ENCODE data around the gene ZNF334. TPM values are rescaled to one million over a fixed set of nuclear protein-coding genes. Genes with fewer than 3 reads are reported as not detected.

The ZNF334 gene
- polyA plus RNA-seq, 1 experiment: 0.93 TPM

GRCh38 chr20:46541229-46541935 is 28.0 kb upstream of the ZNF334 start:
- CTCF ChIA-PET: interaction anchor here (2.9 kb wide), 1 partner anchor 8 kb away, joined by 7 read pairs; the partner anchor contains the start of gene OCSTAMP
- POLR2A ChIA-PET: no interaction called here
- Histone ChIP-seq H3K4me3 (ENCODE audit: low read depth, low read length) (no peak overlapping the region), H3K36me3 (ENCODE audit: control insufficient read depth, insufficient read depth, low read length) (no peaks in the 10 kb centered on the region), H3K27me3 (ENCODE audit: control insufficient read depth, insufficient read depth, low read length) (peaks cover 5% of the 10 kb centered on the region)
- no peak for TF ChIP-seq CTCF (IDR thresholded peaks at IDR 0.05; ENCODE audit: insufficient read depth, low read depth, low read length)
- no peak for DNase-seq (ENCODE audit: low read depth)

GRCh38 chr20:46539113-46539512 is 25.8 kb upstream of the ZNF334 start:
- Histone ChIP-seq H3K4me3 (ENCODE audit: low read depth, low read length) (no peak overlapping the region), H3K36me3 (ENCODE audit: control insufficient read depth, insufficient read depth, low read length) (no peaks in the 10 kb centered on the region), H3K27me3 (ENCODE audit: control insufficient read depth, insufficient read depth, low read length) (peaks cover 5% of the 10 kb centered on the region)
- DNase-seq (ENCODE audit: low read depth): no peak
- POLR2A ChIA-PET: no interaction called here
- CTCF ChIA-PET: interaction anchor here (2.9 kb wide), 1 partner anchor 10 kb away, joined by 7 read pairs; the partner anchor contains the start of gene OCSTAMP
- no peak for TF ChIP-seq CTCF (IDR thresholded peaks at IDR 0.05; ENCODE audit: insufficient read depth, low read depth, low read length)

DNA sequence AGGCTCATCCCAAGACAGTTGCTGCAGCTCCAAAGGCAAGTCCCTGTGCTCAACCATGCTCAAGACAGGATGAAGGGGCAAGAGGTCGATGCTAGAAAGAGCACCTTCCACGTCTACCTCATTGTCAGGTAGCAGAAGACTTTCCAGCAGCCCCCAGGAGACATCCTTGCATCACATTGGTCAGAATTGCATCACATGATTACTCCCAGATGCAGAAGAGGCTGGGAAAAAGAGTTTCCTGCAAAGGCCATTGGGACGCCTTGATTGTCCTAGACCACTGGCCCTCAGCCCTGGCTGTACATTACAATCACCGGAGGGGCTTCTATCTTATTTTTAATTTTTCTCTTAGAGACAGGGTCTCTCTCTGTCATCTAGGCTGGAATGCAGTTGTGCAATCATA is 17.3 kb upstream of the ZNF334 start:
- CTCF ChIA-PET: no interaction called here

GRCh38 chr20:46523696-46524328 is 10.5 kb upstream of the ZNF334 start:
- no peak overlapping the region for H3K4me3 ChIP-seq (ENCODE audit: low read depth, low read length)
- H3K36me3 ChIP-seq (ENCODE audit: control insufficient read depth, insufficient read depth, low read length): no peaks in the 10 kb centered on the region
- no peak for TF ChIP-seq CTCF (IDR thresholded peaks at IDR 0.05; ENCODE audit: insufficient read depth, low read depth, low read length)
- ChIA-PET CTCF (interaction anchor here (1.0 to 6.9 kb wide), 3 partner anchors 9 to 177 kb away, joined by 4 to 60 read pairs (median 5); no protein-coding TSS in a partner anchor), POLR2A (no interaction called here)
- no peak for DNase-seq (ENCODE audit: low read depth)
- H3K27me3 ChIP-seq (ENCODE audit: control insufficient read depth, insufficient read depth, low read length): no peaks in the 10 kb centered on the region; the same call in 1 of the 2 replicates

More for the DNA sequence above, 17.3 kb upstream of the ZNF334 start:
- no peak for DNase-seq (ENCODE audit: low read depth)
- POLR2A ChIA-PET: no interaction called here
- Histone ChIP-seq H3K36me3 (ENCODE audit: control insufficient read depth, insufficient read depth, low read length) (no peaks in the 10 kb centered on the region), H3K27me3 (ENCODE audit: control insufficient read depth, insufficient read depth, low read length) (no peaks in the 10 kb centered on the region; the same call in 1 of the 2 replicates), H3K4me3 (ENCODE audit: low read depth, low read length) (no peak overlapping the region)
- no peak for TF ChIP-seq CTCF (IDR thresholded peaks at IDR 0.05; ENCODE audit: insufficient read depth, low read depth, low read length)

DNA sequence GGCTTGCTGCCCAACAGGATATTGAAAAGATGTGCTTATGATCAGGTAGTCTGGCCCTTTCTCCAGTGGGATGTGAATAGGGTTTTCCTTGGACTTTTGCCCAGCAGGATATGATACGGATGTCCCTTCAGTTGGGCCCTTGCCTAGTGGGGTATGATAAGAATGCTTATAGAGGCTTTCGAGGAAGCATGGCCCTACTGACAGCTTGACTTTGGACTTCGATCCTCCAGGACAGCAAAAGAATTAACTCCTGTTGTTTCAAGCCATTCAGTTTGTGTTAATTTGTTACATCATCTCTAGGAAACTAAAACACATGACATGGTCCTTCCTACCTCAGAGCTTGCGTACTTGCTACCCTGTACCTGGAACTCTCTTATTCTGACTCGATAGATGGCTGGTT is 9.7 kb upstream of the ZNF334 start:
- no peaks in the 10 kb centered on the region for H3K27me3 ChIP-seq (ENCODE audit: control insufficient read depth, insufficient read depth, low read length)
- no peak for DNase-seq (ENCODE audit: low read depth)
- H3K36me3 ChIP-seq (ENCODE audit: control insufficient read depth, insufficient read depth, low read length): no peaks in the 10 kb centered on the region
- H3K4me3 ChIP-seq (ENCODE audit: low read depth, low read length): no peak overlapping the region
- ChIA-PET POLR2A (no interaction called here), CTCF (interaction anchor here (1.3 to 6.9 kb wide), 3 partner anchors 141 to 177 kb away, joined by 5 to 60 read pairs (median 5); no protein-coding TSS in a partner anchor)
- TF ChIP-seq CTCF (IDR thresholded peaks at IDR 0.05; ENCODE audit: insufficient read depth, low read depth, low read length): no peak
